Ecto neural progenitor cell (in vitro differentiated cells): ENCODE results near the gene PAQR4.

Source experiments
- DNase-seq: peaks from one replicate; pipeline ENCODE4 v3.0.0-alpha.2; 2018; ENCODE audit warnings: low spot score

The PAQR4 gene

DNA sequence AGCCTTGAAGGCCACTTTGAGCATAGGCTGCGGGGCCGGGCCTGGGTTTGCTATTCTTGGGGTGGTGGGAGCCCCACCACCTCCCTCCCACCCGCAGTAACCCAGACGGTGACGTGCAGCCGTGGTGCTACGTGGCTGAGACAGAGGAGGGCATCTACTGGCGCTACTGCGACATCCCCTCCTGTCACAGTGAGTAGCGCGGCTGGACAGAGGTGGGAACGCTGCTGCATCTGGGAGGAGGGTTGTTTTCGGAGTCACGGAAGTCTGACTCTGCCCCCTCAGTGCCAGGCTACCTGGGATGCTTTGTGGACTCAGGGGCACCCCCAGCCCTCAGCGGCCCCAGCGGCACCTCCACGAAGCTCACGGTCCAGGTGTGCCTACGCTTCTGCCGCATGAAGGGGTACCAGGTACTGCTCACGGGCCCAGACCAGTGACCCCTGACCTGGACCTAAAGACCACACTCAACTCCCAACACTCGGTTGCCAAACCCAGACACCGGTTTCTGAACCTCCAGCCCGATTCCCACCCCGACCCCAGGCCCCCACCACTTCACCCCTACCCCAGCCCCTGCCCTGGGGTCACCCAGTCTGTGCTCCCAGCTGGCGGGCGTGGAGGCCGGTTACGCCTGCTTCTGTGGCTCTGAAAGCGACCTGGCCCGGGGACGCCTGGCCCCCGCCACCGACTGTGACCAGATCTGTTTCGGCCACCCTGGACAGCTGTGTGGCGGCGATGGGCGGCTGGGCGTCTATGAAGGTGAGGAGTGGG, 2.9 kb upstream of the PAQR4 start:
- DNase-seq = no peak

DNA sequence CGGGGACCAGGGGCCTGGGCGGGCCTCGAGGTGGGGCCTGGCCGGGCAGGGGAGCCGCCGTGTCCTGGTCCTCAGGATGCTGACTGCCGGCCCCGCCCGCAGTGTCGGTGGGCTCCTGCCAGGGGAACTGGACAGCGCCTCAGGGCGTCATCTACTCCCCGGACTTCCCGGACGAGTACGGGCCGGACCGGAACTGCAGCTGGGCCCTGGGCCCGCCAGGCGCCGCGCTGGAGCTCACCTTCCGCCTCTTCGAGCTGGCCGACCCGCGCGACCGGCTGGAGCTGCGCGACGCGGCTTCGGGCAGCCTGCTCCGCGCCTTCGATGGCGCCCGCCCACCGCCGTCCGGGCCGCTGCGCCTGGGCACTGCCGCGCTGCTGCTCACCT, 2.3 kb upstream of the PAQR4 start:
- no peak for DNase-seq

DNA sequence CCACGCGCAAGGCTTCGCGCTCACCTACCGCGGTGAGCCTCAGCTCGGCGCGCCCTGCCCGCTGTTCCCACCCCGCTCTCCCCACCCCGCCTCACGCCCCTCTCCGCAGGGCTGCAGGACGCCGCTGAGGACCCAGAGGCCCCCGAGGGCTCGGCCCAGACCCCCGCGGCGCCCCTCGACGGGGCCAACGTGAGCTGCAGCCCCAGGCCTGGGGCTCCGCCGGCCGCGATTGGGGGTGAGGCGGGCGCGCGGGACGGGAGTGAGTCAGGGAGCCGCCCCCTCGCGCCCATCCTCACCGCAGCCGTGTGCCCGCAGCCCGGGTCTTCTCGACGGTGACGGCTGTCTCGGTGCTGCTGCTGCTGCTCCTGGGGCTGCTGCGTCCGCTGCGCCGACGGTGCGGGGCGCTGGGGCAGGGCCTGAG, 1.9 kb upstream of the PAQR4 start:
- no peak for DNase-seq

DNA sequence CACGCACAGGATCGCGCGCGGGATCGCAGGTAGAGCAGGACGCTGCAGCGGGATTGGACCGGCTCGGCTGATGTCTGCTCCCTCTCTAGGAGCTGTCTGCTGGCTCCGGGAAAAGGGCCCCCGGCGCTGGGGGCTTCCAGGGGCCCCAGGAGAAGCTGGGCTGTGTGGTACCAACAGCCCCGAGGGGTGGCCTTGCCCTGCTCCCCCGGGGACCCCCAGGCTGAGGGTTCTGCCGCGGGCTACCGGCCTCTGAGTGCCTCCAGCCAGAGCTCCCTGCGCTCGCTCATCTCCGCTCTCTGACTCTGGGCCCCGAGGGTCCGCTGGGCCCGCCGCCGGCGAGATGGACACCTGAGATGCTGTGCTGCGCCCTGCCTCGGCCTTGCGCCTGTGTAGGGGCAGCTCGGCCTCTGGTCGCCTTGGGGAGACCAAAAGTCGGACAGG, 1.4 kb upstream of the PAQR4 start:
- DNase-seq = no peak

DNA sequence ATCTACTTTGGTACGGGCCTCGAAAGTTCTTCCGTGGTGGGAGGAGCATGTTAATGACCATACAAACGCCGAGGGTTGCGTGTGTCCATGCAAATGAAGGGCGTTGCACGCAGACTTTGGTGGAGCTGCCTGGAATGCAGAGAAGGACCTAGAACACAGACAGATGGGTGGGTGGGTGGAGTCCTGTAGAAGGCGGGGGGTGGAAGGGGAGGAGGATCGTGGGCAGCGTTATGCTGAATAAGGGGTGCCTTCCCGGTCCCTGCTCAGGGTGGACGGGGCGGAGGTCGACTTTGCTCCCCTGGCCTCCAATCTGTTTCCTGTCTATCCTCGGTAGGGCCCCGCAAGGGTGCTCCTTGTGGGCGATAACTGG, 795 bp upstream of the PAQR4 start:
- DNase-seq = no peak

DNA sequence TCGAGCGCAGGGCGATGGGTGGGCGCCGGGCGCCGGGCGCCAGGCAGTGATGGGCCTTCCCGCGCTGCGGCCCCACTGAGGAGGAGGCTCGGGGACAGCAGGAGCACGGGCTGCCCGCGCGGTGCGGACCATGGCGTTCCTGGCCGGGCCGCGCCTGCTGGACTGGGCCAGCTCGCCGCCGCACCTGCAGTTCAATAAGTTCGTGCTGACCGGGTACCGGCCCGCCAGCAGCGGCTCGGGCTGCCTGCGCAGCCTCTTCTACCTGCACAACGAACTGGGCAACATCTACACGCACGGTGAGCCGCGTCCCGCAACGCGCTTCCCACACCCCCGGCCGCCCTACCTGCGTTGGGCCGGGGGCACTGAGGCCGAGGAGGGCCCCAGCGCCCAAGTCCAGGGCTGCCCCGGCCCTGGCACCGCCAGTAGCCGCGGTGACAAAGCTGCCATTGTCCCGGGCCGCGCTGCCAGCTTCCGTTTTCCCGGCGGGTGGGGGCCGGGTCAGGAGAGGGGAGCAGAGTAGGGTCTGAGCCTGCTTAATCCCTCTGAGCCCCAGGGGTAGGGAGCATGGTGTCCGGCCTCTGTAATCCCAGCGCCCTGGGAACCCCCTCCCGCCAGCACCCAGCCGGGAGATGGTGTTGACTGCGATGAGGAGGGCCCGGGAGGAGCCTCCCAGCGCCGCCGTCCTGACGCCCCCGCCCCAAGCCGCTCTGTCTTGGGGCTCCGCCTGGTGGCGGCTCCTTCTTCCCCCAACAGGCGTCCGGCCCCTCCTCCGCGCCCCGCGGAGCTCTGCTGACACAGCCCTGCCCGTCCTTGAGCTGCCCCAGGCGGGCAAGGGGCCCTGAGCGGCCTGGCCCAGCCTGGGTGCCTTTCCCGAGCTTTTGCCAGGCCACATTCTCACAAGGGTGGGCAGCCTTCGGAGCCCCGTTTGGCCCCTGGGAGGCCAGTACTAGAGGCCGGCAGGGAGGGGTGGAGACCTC, 685 bp downstream of the PAQR4 start:
- peak; percentile 82 for DNase-seq

DNA sequence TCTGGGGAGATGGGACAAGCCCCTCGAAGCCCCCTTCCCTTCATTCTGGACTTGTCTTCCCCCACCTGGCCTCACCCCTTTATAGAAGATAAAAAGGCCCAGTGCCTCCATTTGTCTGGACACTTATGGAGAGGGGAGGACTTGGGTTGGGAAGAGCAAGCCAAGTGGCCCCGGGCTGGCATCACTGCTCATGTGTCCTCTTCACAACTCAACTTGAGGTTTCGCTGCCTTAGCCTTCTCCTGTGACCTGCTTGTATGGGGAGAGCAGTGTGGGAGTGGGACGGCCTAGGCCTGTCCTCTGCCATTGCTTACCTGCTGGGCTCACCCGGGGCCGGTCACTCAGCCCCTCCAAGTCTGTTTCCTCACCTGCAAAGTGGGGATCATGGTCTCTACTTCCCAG, 1.4 kb downstream of the PAQR4 start:
- no peak for DNase-seq

DNA sequence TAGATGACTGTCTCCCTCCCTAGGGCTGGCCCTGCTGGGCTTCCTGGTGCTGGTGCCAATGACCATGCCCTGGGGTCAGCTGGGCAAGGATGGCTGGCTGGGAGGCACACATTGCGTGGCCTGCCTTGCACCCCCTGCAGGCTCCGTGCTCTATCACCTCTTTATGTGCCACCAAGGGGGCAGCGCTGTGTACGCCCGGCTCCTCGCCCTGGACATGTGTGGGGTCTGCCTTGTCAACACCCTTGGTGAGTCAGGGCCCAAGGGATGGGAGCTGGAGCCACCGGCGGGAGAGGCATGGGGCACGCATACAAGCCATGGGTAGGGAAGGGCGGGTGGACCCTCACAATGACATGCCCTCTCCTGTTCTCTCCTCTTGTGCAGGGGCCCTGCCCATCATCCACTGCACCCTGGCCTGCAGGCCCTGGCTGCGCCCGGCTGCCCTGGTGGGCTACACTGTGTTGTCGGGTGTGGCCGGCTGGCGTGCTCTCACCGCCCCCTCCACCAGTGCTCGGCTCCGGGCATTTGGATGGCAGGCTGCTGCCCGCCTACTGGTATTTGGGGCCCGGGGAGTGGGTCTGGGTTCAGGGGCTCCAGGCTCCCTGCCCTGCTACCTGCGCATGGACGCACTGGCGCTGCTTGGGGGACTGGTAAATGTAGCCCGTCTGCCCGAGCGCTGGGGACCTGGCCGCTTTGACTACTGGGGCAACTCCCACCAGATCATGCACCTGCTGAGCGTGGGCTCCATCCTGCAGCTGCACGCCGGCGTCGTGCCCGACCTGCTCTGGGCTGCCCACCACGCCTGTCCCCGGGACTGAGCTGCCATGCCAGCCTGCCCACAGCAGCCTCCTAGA, 2.2 kb downstream of the PAQR4 start:
- DNase-seq = no peak

DNA sequence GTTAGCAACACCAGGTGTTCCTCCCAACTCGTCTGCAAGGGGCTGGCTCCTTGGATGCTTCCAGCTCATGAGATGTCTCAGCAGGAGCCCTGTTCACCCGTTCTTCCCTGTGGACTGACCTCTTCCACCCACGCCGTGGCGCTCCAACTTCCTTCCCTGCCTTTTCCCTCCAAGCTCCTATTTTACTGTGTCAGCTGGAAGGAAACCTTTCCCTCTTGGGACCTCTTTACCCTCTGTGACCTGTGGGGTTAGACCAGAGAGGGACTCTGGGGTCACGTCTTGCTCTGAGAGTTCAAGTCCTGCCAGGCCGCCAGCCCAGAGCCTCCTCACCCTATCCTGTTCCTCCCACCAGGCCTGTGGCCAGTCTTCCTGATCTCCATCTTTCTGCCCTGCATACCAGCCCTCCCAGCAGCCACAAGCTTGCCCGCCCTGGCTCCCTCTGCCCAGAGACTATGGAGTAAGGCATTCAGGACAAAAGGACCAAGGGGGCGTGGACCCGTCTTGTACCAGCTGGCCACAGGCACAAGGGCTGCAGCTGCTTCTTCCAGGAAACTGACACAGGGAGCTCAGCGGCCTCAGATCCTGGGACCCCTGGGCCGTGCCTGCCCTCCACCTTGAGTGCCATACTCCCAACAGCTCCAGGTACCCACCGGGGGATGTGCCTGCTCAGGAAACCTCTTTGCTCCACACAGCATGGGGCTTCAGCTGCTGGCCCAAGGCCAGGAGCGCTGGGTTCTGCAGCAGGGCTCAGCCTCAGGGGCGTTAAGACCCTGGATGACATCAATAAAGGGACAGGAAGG, 3.0 kb downstream of the PAQR4 start:
- DNase-seq = no peak

DNA sequence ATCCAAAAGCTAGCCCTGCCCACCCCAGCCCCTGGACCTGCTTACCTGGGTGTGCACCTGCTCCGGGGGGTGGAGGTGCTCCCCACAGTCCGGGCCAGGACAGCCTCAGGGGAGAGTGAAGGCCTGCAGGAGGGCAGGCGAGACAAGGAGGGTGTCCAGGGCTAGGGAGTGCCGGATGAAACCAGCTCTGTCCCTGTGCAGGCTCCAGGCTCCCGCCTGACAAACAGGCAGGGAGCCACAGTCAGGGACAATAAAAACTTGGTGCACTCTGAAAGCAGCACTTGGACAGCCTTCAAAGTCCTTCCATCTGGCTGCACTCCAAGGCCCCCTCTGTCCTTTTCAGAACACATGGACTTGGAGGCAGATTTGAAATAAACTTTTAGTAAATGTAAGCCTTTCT, 3.9 kb downstream of the PAQR4 start:
- DNase-seq = no peak

DNA sequence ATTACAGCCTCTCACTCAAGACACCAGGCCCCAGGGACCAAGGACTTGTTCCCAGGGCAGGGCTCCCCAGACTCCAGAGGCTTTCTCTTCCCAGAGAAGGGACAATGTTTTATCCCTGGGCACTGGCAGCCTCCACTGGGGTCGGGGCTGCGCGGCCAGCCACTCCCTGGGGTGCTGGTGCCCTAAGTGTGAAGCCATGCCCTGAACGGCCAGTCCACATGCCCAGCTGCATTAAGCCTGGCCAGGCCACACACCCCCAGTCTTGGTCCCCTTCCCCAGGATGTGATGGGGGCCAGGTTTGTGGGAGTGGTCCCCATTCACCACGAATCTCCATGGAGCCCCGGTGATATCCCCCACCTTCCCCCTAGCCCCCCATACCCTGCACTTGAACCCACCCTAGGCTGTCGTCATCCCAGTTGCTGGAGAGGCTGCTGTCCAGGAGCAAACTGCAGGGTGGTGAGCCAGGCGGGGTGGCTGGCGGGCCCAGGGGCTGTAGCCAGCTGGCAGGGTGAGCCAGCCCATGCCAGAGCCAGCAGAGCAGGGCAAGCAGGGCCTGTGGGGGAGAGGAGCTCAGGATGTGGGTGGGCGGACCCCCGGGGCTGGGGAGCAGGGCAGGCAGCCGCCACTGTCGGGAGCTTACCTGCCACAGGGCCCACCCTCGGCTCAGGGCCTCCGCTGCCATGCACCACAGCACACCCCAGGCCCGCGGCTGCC, 4.6 kb downstream of the PAQR4 start:
- DNase-seq = no peak

DNA sequence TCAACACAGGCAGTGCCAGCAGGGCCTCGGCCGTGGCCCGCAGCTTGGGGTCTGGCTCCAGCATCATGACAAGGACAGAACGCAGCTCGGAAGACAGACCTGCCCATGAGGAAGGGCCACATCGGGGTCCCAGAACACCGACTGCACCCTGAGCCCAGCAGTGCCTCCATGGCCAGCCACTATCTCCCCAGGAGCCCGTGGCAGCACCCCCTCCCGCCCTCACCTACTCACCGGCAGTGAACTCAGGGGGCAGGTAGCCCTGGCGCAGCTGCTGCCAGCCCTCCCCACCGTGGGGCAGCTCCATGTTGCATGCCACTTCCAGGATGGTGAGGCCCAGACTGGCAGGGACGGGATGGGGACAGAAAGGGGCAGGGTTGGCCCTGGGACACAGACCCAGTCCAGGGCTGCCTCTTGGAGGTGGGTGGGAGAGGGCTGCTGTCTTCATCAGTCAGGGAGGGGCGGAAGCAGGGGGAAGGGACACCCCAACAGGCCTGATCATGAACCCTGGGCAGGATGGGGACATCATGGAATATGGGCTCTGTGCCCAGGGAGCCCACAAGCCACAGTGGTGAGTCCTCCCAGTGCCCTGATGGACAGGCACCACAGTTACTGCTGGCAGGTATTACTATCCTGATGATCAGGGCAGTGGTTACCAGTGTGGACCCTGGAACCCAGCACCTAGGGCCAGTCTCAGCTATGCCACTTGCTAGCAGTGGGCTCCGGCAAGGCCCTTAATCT, 5.3 kb downstream of the PAQR4 start:
- no peak for DNase-seq

DNA sequence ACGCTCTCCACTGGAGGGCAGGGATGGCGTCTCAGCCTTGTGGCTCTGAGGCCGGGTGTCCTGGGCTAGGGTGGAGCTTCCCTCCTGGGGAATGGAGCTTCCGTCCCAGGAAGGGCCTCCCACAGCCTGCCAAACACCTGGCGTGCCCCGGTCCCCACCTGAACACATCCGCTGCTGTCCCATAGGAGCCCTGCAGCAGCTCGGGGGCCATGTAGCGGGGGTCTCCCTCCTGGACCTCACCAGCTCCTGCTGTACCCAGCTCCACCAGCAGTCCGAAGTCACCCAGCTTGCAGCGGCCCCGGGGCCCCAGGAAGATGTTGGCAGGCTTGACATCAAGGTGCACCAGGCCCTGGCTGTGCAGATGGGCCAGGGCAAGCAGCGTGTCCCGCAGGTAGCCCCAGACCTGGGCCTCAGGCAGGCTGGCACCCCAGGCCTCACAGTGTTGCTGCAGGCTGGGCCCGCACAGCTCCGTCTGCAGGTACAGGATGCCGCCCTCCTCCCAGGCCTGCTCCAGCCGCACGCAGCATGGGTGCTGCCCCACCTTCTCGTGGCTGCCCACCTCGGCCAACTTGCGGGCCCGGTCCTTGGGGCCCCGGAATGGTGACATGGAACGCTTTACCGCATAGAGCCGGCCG, 6.1 kb downstream of the PAQR4 start:
- no peak for DNase-seq

DNA sequence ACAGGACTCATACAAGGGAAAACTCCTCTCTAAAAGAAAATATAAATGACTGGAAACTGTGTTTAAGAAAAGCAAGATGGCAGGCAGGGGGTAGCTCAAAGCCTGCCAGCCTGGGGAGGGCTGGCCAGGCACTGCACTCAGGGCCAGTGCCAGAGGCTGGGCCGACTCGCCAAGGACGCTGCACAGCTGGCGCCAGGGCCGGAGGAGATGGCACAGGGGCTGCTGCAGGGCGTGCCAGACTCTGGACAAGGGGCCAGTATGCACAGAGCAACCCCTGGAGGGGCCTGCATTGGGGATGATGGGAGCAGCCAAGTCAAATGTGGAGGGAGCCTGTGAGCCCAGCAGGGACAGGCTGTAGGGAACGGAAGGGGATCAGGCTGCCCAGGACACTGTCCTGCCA, 7.1 kb downstream of the PAQR4 start:
- DNase-seq = no peak

DNA sequence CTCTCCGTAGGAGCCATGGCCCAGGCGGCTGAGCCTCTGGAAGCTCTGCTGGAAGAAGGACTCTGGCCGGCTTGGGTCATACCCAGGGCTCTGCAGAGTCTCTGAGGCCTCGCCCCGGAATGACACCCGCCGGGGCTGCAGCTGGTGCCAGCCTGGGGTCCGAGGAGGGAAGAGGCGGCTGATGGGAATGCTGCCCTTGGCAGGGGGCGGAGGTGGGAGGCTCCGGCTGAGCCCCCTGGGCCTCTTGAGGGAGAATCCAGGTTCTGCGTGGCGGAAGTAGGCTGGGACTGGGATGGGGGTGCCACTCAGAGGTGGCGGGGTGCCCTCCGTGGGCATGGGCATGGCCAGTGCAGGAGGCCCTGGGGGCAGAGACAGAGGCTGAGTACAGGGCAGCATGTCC, 7.5 kb downstream of the PAQR4 start:
- DNase-seq = no peak

DNA sequence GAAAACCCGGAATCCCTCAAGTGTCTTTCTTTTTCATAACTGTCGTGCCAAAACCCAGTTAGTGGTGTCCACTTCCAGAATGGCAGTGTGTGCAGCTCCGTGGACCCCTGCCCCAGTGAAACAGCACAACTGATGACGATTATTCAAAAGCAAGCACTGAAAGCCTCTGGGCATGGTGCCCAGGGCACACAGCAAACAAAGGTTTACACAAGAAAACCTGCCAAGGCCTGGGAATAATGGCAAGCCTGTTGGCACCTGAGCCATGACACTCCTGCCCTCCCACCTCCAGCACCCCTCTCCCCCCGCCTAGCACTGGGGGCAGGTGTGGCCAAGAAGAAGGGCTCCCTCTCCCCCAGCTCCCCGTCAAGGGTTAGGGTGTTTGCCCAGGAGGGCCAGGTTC, 8.3 kb downstream of the PAQR4 start:
- DNase-seq = no peak

DNA sequence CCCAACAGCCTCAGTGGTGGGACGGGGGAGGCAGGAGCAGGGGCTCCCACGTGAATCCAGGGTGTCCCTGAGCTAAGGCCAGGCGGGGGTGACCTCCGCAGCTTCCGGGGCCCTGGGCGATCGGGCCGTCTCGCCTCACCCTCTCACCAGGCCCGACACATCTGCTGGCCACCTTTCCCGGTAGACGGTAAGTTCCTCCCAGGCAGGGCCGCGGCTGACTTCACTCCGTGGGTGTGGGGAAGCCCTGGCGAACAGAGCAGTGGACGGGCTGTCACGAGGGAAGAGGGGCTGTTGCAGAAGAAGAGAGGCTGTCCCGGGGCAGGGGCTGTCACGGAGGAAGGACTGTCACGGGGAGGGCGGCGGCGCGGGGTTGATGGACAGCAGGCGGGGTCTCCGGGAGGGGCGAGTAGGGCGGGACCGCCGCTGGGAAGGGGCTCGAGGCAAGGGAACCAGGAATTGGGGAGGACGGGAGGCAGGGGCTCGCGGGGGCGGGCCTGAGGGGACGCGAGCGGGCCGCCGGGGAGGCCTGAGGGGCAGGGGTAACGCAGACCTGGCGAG, 10.6 kb downstream of the PAQR4 start:
- peak; percentile 76 for DNase-seq

DNA sequence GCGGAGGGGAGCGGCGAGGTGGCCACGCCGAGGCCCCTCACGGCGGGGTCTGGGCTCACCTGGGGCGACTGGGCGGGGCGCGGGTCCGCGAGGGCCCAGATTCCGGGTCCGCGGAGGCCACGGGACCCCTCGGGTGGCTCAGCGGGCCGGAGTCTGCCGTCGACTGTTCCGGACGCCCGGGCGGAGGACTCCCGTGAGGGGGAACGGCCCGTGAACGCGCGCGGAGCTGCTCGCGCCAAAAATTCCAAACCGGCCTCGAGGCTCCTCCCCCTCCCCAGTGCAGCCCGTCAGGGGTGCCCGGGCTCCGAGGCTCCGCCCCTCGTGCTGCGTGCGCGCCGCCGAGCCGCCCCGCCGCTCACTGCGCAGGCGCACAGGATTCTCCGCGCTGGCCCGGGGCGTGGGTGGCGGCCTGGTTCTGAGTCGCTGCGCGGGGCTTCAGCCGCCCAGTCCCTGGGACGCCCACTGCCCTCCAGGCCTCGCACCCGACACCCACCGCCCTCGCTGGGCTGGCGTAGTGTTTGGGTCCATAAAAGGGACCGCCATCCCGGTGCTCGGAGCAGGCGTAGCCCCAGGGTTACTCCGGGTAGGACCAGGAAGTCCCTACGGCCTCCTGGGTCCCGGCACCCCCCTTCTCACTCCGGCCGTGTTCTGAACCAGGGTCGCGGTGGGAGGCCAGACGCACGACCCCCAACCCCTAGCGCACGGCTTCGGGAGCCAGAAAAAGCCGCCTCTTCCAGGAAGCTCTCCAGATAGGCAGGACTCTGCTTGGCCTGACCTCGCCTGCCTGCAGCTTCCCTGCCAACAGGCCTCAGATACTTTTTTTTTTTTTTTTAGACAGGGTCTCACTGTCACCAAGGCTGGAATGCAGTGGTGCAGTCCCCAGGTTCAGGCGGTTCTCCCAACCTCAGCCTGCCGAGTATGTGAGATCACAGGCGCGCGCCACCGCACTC, 11.4 kb downstream of the PAQR4 start, which contains the start of gene PKMYT1:
Gene PKMYT1, minus strand, starts transcription at position 220 of the 950 bp plus-strand sequence. CDS start 789 bp downstream, outside the sequence.
- DNase-seq = peak; percentile 95
